Uterus (tissue), 2 donors: ENCODE data around the gene NEK9.

Source experiments
- CTCF ChIP-seq, 4 experiments: fragments of 200-600 bp in 2 of 4; fragments of 450-650 bp in 2 of 4; sonication (generic) in 2 of 4; IDR thresholded peaks; one replicate each; pipeline ENCODE4 v1.5.1; 2016 to 2019; ENCODE audit warnings: antibody characterized with exemption in 4 of 4, mild to moderate bottlenecking in 2 of 4, moderate library complexity in 1 of 4
- POLR2A ChIP-seq, 2 donors: fragments of 450-650 bp; IDR thresholded peaks; one replicate each; pipeline ENCODE4 v1.6.1; 2016; ENCODE audit warnings: antibody characterized with exemption in 2 of 2, mild to moderate bottlenecking in 1 of 2, moderate library complexity in 1 of 2

GRCh38 chr14:75079521-75079920 is 47.3 kb downstream of the NEK9 start:
- TF ChIP-seq CTCF (IDR thresholded peaks at IDR 0.05) (no peak), POLR2A (IDR thresholded peaks at IDR 0.05) (no peak)
